ENCODE data around the gene CERCAM. TPM values are rescaled to one million over a fixed set of nuclear protein-coding genes. Genes with fewer than 3 reads are reported as not detected.

CERCAM gene
- 1 to 10 TPM; 1.4 to 2.2 TPM for total RNA-seq

GRCh38 chr9:128420651-128421481 is at the start of gene CERCAM:
Gene CERCAM (plus strand): TSS chr9:128420857. CDS start chr9:128420878, 21 bp downstream.
- Mint-ChIP-seq H3K36me3 (no peaks in the 10 kb centered on the region), H3K4me1 (peaks cover 10% of the 10 kb centered on the region), H3K9me3 (no peaks in the 10 kb centered on the region), H3K4me3 (peak within 1 kb of the TSS; percentile 76), H3K27ac (no peak within 1 kb of the TSS), H3K27me3 (peaks cover 40% of the 10 kb centered on the region)
- peak; percentile 58 for DNase-seq

GRCh38 chr9:128371630-128372117 is 49.0 kb upstream of the CERCAM start:
- peak overlapping the region; percentile 96 for H3K27ac Mint-ChIP-seq
- peak overlapping the region; percentile 92 for H3K4me3 Mint-ChIP-seq
- no peaks in the 10 kb centered on the region for H3K9me3 Mint-ChIP-seq
- H3K27me3 Mint-ChIP-seq = no peaks in the 10 kb centered on the region
- H3K4me1 Mint-ChIP-seq = peaks cover 21% of the 10 kb centered on the region
- peaks cover 9% of the 10 kb centered on the region for H3K36me3 Mint-ChIP-seq
- DNase-seq = no peak

GRCh38 chr9:128372188-128372641 is 48.4 kb upstream of the CERCAM start:
- peak overlapping the region; percentile 92 for H3K4me3 Mint-ChIP-seq
- H3K27ac Mint-ChIP-seq = peak overlapping the region; percentile 96
- no peaks in the 10 kb centered on the region for H3K9me3 Mint-ChIP-seq
- peaks cover 21% of the 10 kb centered on the region for H3K4me1 Mint-ChIP-seq
- peaks cover 9% of the 10 kb centered on the region for H3K36me3 Mint-ChIP-seq
- DNase-seq = no peak
- H3K27me3 Mint-ChIP-seq = no peaks in the 10 kb centered on the region

- Mint-ChIP-seq H3K4me3 (peak overlapping the region; percentile 92), H3K27me3 (no peaks in the 10 kb centered on the region), H3K27ac (peak overlapping the region; percentile 96), H3K4me1 (peaks cover 21% of the 10 kb centered on the region), H3K9me3 (no peaks in the 10 kb centered on the region), H3K36me3 (peaks cover 9% of the 10 kb centered on the region)
- DNase-seq = no peak
Measured at GRCh38 chr9:128372784-128373183, 47.9 kb upstream of the CERCAM start.

- no peak overlapping the region for H3K4me3 Mint-ChIP-seq
- H3K4me1 Mint-ChIP-seq = peaks cover 21% of the 10 kb centered on the region
- no peaks in the 10 kb centered on the region for H3K27me3 Mint-ChIP-seq
- H3K36me3 Mint-ChIP-seq = peaks cover 13% of the 10 kb centered on the region
- H3K27ac Mint-ChIP-seq = no peak overlapping the region
- DNase-seq = no peak
- no peaks in the 10 kb centered on the region for H3K9me3 Mint-ChIP-seq
Measured at GRCh38 chr9:128374221-128374675, 46.4 kb upstream of the CERCAM start.

- H3K4me3 Mint-ChIP-seq = no peak overlapping the region
- no peak for DNase-seq
Measured at GRCh38 chr9:128375865-128376264, 44.8 kb upstream of the CERCAM start.

GRCh38 chr9:128382261-128382660 is 38.4 kb upstream of the CERCAM start:
- H3K4me3 Mint-ChIP-seq = no peak overlapping the region
- no peak overlapping the region for H3K27ac Mint-ChIP-seq
- no peaks in the 10 kb centered on the region for H3K9me3 Mint-ChIP-seq
- no peak for DNase-seq
- H3K4me1 Mint-ChIP-seq = no peaks in the 10 kb centered on the region
- no peaks in the 10 kb centered on the region for H3K27me3 Mint-ChIP-seq
- peaks cover 4% of the 10 kb centered on the region for H3K36me3 Mint-ChIP-seq

More at GRCh38 chr9:128375865-128376264, 44.8 kb upstream of the CERCAM start:
- Mint-ChIP-seq H3K9me3 (no peaks in the 10 kb centered on the region), H3K27ac (no peak overlapping the region), H3K36me3 (peaks cover 13% of the 10 kb centered on the region), H3K4me1 (peaks cover 15% of the 10 kb centered on the region), H3K27me3 (no peaks in the 10 kb centered on the region)

GRCh38 chr9:128383007-128383753 is 37.5 kb upstream of the CERCAM start:
- no peak overlapping the region for H3K27ac Mint-ChIP-seq

GRCh38 chr9:128383791-128384190 is 36.9 kb upstream of the CERCAM start:
- DNase-seq = no peak
- Mint-ChIP-seq H3K27me3 (no peaks in the 10 kb centered on the region), H3K4me3 (no peak overlapping the region), H3K9me3 (no peaks in the 10 kb centered on the region), H3K27ac (no peak overlapping the region), H3K36me3 (peaks cover 5% of the 10 kb centered on the region), H3K4me1 (no peaks in the 10 kb centered on the region)

More at GRCh38 chr9:128383007-128383753, 37.5 kb upstream of the CERCAM start:
- no peaks in the 10 kb centered on the region for H3K4me1 Mint-ChIP-seq
- H3K4me3 Mint-ChIP-seq = no peak overlapping the region
- peaks cover 7% of the 10 kb centered on the region for H3K36me3 Mint-ChIP-seq
- H3K27me3 Mint-ChIP-seq = no peaks in the 10 kb centered on the region
- H3K9me3 Mint-ChIP-seq = no peaks in the 10 kb centered on the region
- no peak for DNase-seq

- H3K9me3 Mint-ChIP-seq = no peaks in the 10 kb centered on the region
- peaks cover 8% of the 10 kb centered on the region for H3K36me3 Mint-ChIP-seq
- no peak for DNase-seq
- no peak overlapping the region for H3K4me3 Mint-ChIP-seq
- H3K4me1 Mint-ChIP-seq = no peaks in the 10 kb centered on the region
- no peak overlapping the region for H3K27ac Mint-ChIP-seq
- no peaks in the 10 kb centered on the region for H3K27me3 Mint-ChIP-seq
Measured at GRCh38 chr9:128384801-128385495, 35.7 kb upstream of the CERCAM start.

GRCh38 chr9:128385496-128386460 is 34.9 kb upstream of the CERCAM start:
- DNase-seq = no peak
- no peaks in the 10 kb centered on the region for H3K27me3 Mint-ChIP-seq
- no peak overlapping the region for H3K27ac Mint-ChIP-seq
- H3K4me3 Mint-ChIP-seq = no peak overlapping the region
- no peaks in the 10 kb centered on the region for H3K9me3 Mint-ChIP-seq
- H3K4me1 Mint-ChIP-seq = no peaks in the 10 kb centered on the region
- peaks cover 8% of the 10 kb centered on the region for H3K36me3 Mint-ChIP-seq

- Mint-ChIP-seq H3K4me1 (no peaks in the 10 kb centered on the region), H3K36me3 (peaks cover 12% of the 10 kb centered on the region), H3K9me3 (no peaks in the 10 kb centered on the region), H3K27ac (no peak overlapping the region), H3K4me3 (no peak overlapping the region), H3K27me3 (no peaks in the 10 kb centered on the region)
- no peak for DNase-seq
Measured at GRCh38 chr9:128388150-128388549, 32.5 kb upstream of the CERCAM start.

- H3K9me3 Mint-ChIP-seq = no peaks in the 10 kb centered on the region
- no peak overlapping the region for H3K27ac Mint-ChIP-seq
- no peak overlapping the region for H3K4me3 Mint-ChIP-seq
- H3K4me1 Mint-ChIP-seq = no peaks in the 10 kb centered on the region
- H3K27me3 Mint-ChIP-seq = no peaks in the 10 kb centered on the region
- peaks cover 12% of the 10 kb centered on the region for H3K36me3 Mint-ChIP-seq
- no peak for DNase-seq
Measured at GRCh38 chr9:128389395-128390149, 31.1 kb upstream of the CERCAM start.
